ENCODE results near the gene CREB3L2.

GRCh38 chr7:137846549-137846826 lies 155.4 kb downstream of the CREB3L2 start:
- no peak for TF ChIP-seq EP300 (IDR thresholded peaks at IDR 0.05)
- no peak for TF ChIP-seq POLR2AphosphoS5 (IDR thresholded peaks at IDR 0.05)
- TF ChIP-seq CTCF (IDR thresholded peaks at IDR 0.05): no peak
